SK-MEL-5 (cell line): Measurements from ENCODE around the gene PPEF2. TPM values are rescaled to one million over a fixed set of nuclear protein-coding genes. Genes with fewer than 3 reads are reported as not detected.

Experiments used
- DNase-seq: peaks from one replicate; pipeline ENCODE4 v3.0.0-alpha.2; 2016; ENCODE audit warnings: low read depth, low spot score
- in situ Hi-C: cut with HindIII; loops from 2 replicates; pipeline ENCODE4 v1.10.0; 2016; ENCODE audit warnings: low sequenced_read_pairs, high pct_unique_total_duplicates, low pct_unique_long_range_greater_than_20kb
- total RNA-seq: library from RNA; depleted of rRNA; stranded (reverse); fragments of >200 nt; shearing (Covaris generic); gene quantifications from 2 replicates; pipeline ENCODE4 v1.2.3, GENCODE V29; 2014

Gene PPEF2
- total RNA-seq, 1 experiment from 2014 or later: not detected

GRCh38 chr4:75908555-75908954 lies 6.3 kb upstream of the PPEF2 start:
- in situ Hi-C loops: no loop called here
- DNase-seq: no peak

- in situ Hi-C loops: no loop called here
- no peak for DNase-seq
These were observed 5.7 kb upstream of the PPEF2 start for GRCh38 chr4:75907966-75908365.

GRCh38 chr4:75904076-75904475 lies 1.8 kb upstream of the PPEF2 start:
- in situ Hi-C loops: no loop called here
- no peak for DNase-seq

- in situ Hi-C loops: no loop called here
These were observed 3.7 kb downstream of the PPEF2 start for GRCh38 chr4:75898536-75898935.

GRCh38 chr4:75895744-75896314 lies 6.4 kb downstream of the PPEF2 start:
- peak; percentile 54 for DNase-seq

More at GRCh38 chr4:75898536-75898935, 3.7 kb downstream of the PPEF2 start:
- no peak for DNase-seq

GRCh38 chr4:75892508-75892907 lies 9.7 kb downstream of the PPEF2 start:
- in situ Hi-C loops: no loop called here
- DNase-seq: peak; percentile 27

More at GRCh38 chr4:75895744-75896314, 6.4 kb downstream of the PPEF2 start:
- in situ Hi-C loops: no loop called here

- in situ Hi-C loops: no loop called here
- DNase-seq: no peak
These were observed 10.6 kb downstream of the PPEF2 start for GRCh38 chr4:75891611-75892010.

- in situ Hi-C loops: no loop called here
- peak; percentile 34 for DNase-seq
These were observed 12.6 kb downstream of the PPEF2 start for GRCh38 chr4:75889537-75890199.

- no peak for DNase-seq
- in situ Hi-C loops: no loop called here
These were observed 16.1 kb downstream of the PPEF2 start for GRCh38 chr4:75886104-75886503.

GRCh38 chr4:75881476-75881875 lies 20.8 kb downstream of the PPEF2 start:
- in situ Hi-C loops: no loop called here
- no peak for DNase-seq

GRCh38 chr4:75880278-75880677 lies 22.0 kb downstream of the PPEF2 start:
- in situ Hi-C loops: no loop called here
- no peak for DNase-seq

GRCh38 chr4:75878246-75878756 lies 24.0 kb downstream of the PPEF2 start:
- peak; percentile 4 for DNase-seq
- in situ Hi-C loops: no loop called here

- no peak for DNase-seq
- in situ Hi-C loops: no loop called here
These were observed 26.0 kb downstream of the PPEF2 start for GRCh38 chr4:75876218-75876617.

GRCh38 chr4:75869100-75869499 lies 33.2 kb downstream of the PPEF2 start:
- in situ Hi-C loops: no loop called here

GRCh38 chr4:75867130-75867529 lies 35.1 kb downstream of the PPEF2 start:
- DNase-seq: no peak
- in situ Hi-C loops: no loop called here

More at GRCh38 chr4:75869100-75869499, 33.2 kb downstream of the PPEF2 start:
- no peak for DNase-seq

- in situ Hi-C loops: no loop called here
- DNase-seq: no peak
These were observed 41.6 kb downstream of the PPEF2 start for GRCh38 chr4:75860606-75861005.

GRCh38 chr4:75858721-75859120 lies 43.5 kb downstream of the PPEF2 start:
- no peak for DNase-seq
- in situ Hi-C loops: no loop called here

- peak; percentile 22 for DNase-seq
- in situ Hi-C loops: no loop called here
These were observed 52.8 kb downstream of the PPEF2 start for GRCh38 chr4:75849461-75849860.

- in situ Hi-C loops: no loop called here
- no peak for DNase-seq
These were observed 53.4 kb downstream of the PPEF2 start for GRCh38 chr4:75848891-75849290.
